A549 (cell line): ENCODE results near the gene MLKL. TPM values are rescaled to one million over a fixed set of nuclear protein-coding genes. Genes with fewer than 3 reads are reported as not detected.

Source experiments
- ATAC-seq, 2 experiments: fragments of 200-7000 bp in 1 of 2; fragments of >200 bp in 1 of 2; cut with Nextera tagmentation in 1 of 2; cut with Tn5 transposase in 1 of 2; 3 replicates each; pipeline versions ENCODE4 v1.8.0 to v1.9.1; 2018 to 2020; ENCODE audit warnings: mild to moderate bottlenecking in 1 of 2, moderate library complexity in 1 of 2
- CTCF ChIA-PET: fragments of 300-600 bp; sonication (Branson Sonifier 250); formaldehyde crosslinking; extraction: SDS; loops from one replicate; lab custom pipeline; 2021; ENCODE audit warnings: antibody characterized with exemption, inconsistent platforms; lab: Yijun Ruan, JAX
- POLR2A ChIA-PET: fragments of 350-600 bp; formaldehyde crosslinking; extraction: SDS; loops from one replicate; lab custom pipeline; 2021; ENCODE audit warnings: antibody characterized with exemption, inconsistent platforms; lab: Yijun Ruan, JAX
- DNase-seq, 2 experiments: peaks; one replicate each; pipeline versions ENCODE4 v3.0.0 to v3.0.0-alpha.2; 2011 to 2016; ENCODE audit warnings: low read depth in 1 of 2, low spot score in 1 of 2
- FAIRE-seq: peaks from 2 replicates; lab custom pipeline; 2011; peaks lifted over from hg19 to GRCh38; lab: Jason Lieb, UNC
- H3K27ac ChIP-seq, 2 experiments: fragments of >200 bp; sonication (Bioruptor Twin); formaldehyde crosslinking; 3 replicates each; pipeline ENCODE4 v1.5.1; 2016 to 2017
- H3K4me1 ChIP-seq: fragments of >200 bp; sonication (Bioruptor Twin); formaldehyde crosslinking; 3 replicates; pipeline ENCODE4 v1.6.1; 2016
- H3K4me2 ChIP-seq: fragments of >200 bp; sonication (Bioruptor Twin); formaldehyde crosslinking; 3 replicates; pipeline ENCODE4 v1.6.1; 2016
- H3K4me3 ChIP-seq: fragments of >200 bp; sonication (Bioruptor Twin); formaldehyde crosslinking; 3 replicates; pipeline ENCODE4 v1.5.1; 2016
- H3K9me3 ChIP-seq: fragments of >200 bp; sonication (Bioruptor Twin); formaldehyde crosslinking; 3 replicates; pipeline ENCODE4 v1.6.1; 2016
- CBX2 ChIP-seq: fragments of 200-600 bp; sonication (generic); IDR thresholded peaks from 2 replicates; pipeline ENCODE4 v1.6.1; 2016; ENCODE audit warnings: low read depth, mild to moderate bottlenecking, borderline replicate concordance
- E2F6 ChIP-seq: IDR thresholded peaks from 2 replicates; pipeline ENCODE4 v1.6.1; 2012; ENCODE audit warnings: low read depth, borderline replicate concordance
- EHF ChIP-seq: fragments of 250-450 bp; sonication (Bioruptor Pico); IDR thresholded peaks from 2 replicates; pipeline ENCODE4 v1.5.0; 2020; ENCODE audit warnings: mild to moderate bottlenecking
- EP300 ChIP-seq, 2 experiments: fragments of >200 bp; sonication (Bioruptor Twin); formaldehyde crosslinking; IDR thresholded peaks; 2 replicates in 1 of 2; 3 replicates in 1 of 2; pipeline ENCODE4 v1.6.1; 2016 to 2017
- FOSB ChIP-seq: fragments of 250-450 bp; sonication (Bioruptor Pico); IDR thresholded peaks from 2 replicates; pipeline ENCODE4 v1.5.0; 2020; ENCODE audit warnings: mild to moderate bottlenecking, moderate library complexity
- FOSL2 ChIP-seq, 2 experiments: fragments of 450-650 bp in 1 of 2; fragments of >200 bp in 1 of 2; sonication (Bioruptor Twin) in 1 of 2; formaldehyde crosslinking; IDR thresholded peaks; 2 replicates each; pipeline versions ENCODE4 v1.5.0 to v1.6.1; 2016 to 2020; ENCODE audit warnings: mild to moderate bottlenecking in 1 of 2, moderate library complexity in 1 of 2
- FOXS1 ChIP-seq: fragments of 250-450 bp; sonication (Bioruptor Pico); IDR thresholded peaks from 2 replicates; pipeline ENCODE4 v1.5.0; 2020; ENCODE audit warnings: mild to moderate bottlenecking, moderate library complexity
- HDAC2 ChIP-seq: fragments of 200-600 bp; sonication (generic); IDR thresholded peaks from 2 replicates; pipeline ENCODE4 v1.6.1; 2016
- HEYL ChIP-seq: fragments of 250-450 bp; sonication (Bioruptor Pico); IDR thresholded peaks from 2 replicates; pipeline ENCODE4 v1.8.0; 2021; ENCODE audit warnings: mild to moderate bottlenecking, moderate library complexity
- HMGXB4 ChIP-seq: fragments of 250-450 bp; sonication (Bioruptor Pico); IDR thresholded peaks from 2 replicates; pipeline ENCODE4 v1.5.0; 2021; ENCODE audit warnings: mild to moderate bottlenecking, moderate library complexity, borderline replicate concordance
- KDM1A ChIP-seq: fragments of 200-600 bp; sonication (generic); IDR thresholded peaks from 2 replicates; pipeline ENCODE4 v1.6.1; 2016; ENCODE audit warnings: low read depth, mild to moderate bottlenecking
- KDM5A ChIP-seq: fragments of 200-600 bp; sonication (generic); IDR thresholded peaks from 2 replicates; pipeline ENCODE4 v1.6.1; 2016; ENCODE audit warnings: antibody characterized with exemption, mild to moderate bottlenecking
- NFE2L2 ChIP-seq: fragments of 150-350 bp; conservative IDR thresholded peaks from 2 replicates; pipeline ENCODE4 v1.6.1; 2014; ENCODE audit warnings: low read length
- NPAS2 ChIP-seq: fragments of 250-450 bp; sonication (Bioruptor Pico); IDR thresholded peaks from 2 replicates; pipeline ENCODE4 v1.8.0; 2022; ENCODE audit warnings: mild to moderate bottlenecking, moderate library complexity, borderline replicate concordance
- RCOR1 ChIP-seq: fragments of 150-350 bp; IDR thresholded peaks from 2 replicates; pipeline ENCODE4 v1.6.1; 2014; ENCODE audit warnings: antibody characterized with exemption, low read length, low read depth
- REST ChIP-seq: fragments of 200-600 bp; sonication (generic); IDR thresholded peaks from 2 replicates; pipeline ENCODE4 v1.6.1; 2016; ENCODE audit warnings: antibody characterized with exemption, mild to moderate bottlenecking, moderate library complexity
- RNF2 ChIP-seq: fragments of 200-600 bp; sonication (generic); IDR thresholded peaks from 2 replicates; pipeline ENCODE4 v1.6.1; 2016; ENCODE audit warnings: low read depth, mild to moderate bottlenecking, antibody characterized with exemption, moderate library complexity, borderline replicate concordance
- TP53 ChIP-seq: fragments of 250-450 bp; sonication (Bioruptor Pico); IDR thresholded peaks from 2 replicates; pipeline ENCODE4 v1.5.0; 2021; ENCODE audit warnings: mild to moderate bottlenecking, moderate library complexity
- USF2 ChIP-seq: fragments of 450-650 bp; IDR thresholded peaks from 2 replicates; pipeline ENCODE4 v1.6.1; 2014; ENCODE audit warnings: antibody characterized with exemption
- ZFP36 ChIP-seq: fragments of 450-650 bp; IDR thresholded peaks from 2 replicates; pipeline ENCODE4 v1.6.1; 2014; ENCODE audit warnings: borderline replicate concordance; ENCODE audit not compliant: partially characterized antibody
- ZSCAN20 ChIP-seq: fragments of 250-450 bp; sonication (Bioruptor Pico); IDR thresholded peaks from 2 replicates; pipeline ENCODE4 v1.8.0; 2022; ENCODE audit warnings: mild to moderate bottlenecking, moderate library complexity
- WGBS: methylation state at CpG from one replicate; pipeline ENCODE4 v1.1.6; 2017; ENCODE audit errors: missing lambda C conversion rate; 5-methylcytosine and 5-hydroxymethylcytosine counted together
- polyA plus RNA-seq, 4 experiments: library from polyadenylated mRNA; depleted of rRNA in 3 of 4; stranded (reverse); fragments of >200 nt; fragmentation: RNase III in 1 of 4; extraction: RNeasy Plus Mini Kit Qiagen cat#74134 plus additional on column Dnase treatment in 1 of 4; gene quantifications; 2 replicates in 3 of 4; 3 replicates in 1 of 4; pipeline ENCODE4 v1.2.3, GENCODE V29; 2011 to 2017

Gene MLKL
- polyA plus RNA-seq, 2 of the 4 experiments (the other 2 are of a cell fraction), result 12.6 to 17.9 TPM

GRCh38 chr16:74711938-74712337 lies 11.3 kb upstream of the MLKL start:
- POLR2A ChIA-PET, result no interaction called here
- Histone ChIP-seq H3K9me3 (no peaks in the 10 kb centered on the region), H3K4me1 (peaks cover 7% of the 10 kb centered on the region; the same call in 2 of the 3 replicates), H3K4me2 (no peak overlapping the region), H3K27ac (no peak overlapping the region), H3K4me3 (no peak overlapping the region)
- no peak for TF ChIP-seq NFE2L2
- TF ChIP-seq HMGXB4 (CRISPR knock-in tag), result no peak
- no peak for TF ChIP-seq FOXS1 (CRISPR knock-in tag)
- no peak for TF ChIP-seq KDM1A
- TF ChIP-seq EP300 (IDR thresholded peaks at IDR 0.05), result no peak
- TF ChIP-seq ZFP36, result no peak
- no peak for TF ChIP-seq RCOR1
- no peak for TF ChIP-seq CBX2
- TF ChIP-seq RNF2, result no peak
- TF ChIP-seq FOSL2 (IDR thresholded peaks at IDR 0.05), result no peak
- no peak for TF ChIP-seq FOSL2 (CRISPR knock-in tag; IDR thresholded peaks at IDR 0.05)
- TF ChIP-seq KDM5A, result no peak
- TF ChIP-seq TP53 (CRISPR knock-in tag), result no peak
- TF ChIP-seq EHF (CRISPR knock-in tag), result no peak
- no peak for TF ChIP-seq REST
- no peak for TF ChIP-seq ZSCAN20 (CRISPR knock-in tag)
- TF ChIP-seq NPAS2, result no peak
- TF ChIP-seq E2F6, result no peak
- WGBS, result 94% methylated on average over 11 of the region's 12 CpGs
- no peak for FAIRE-seq
- no peak for ATAC-seq
- CTCF ChIA-PET, result interaction anchor here (0.7 to 7.3 kb wide), 11 partner anchors 9 to 151 kb away, joined by 3 to 176 read pairs (median 14); partner anchors contain the start of genes FA2H and MLKL
- no peak for DNase-seq

GRCh38 chr16:74710401-74710800 lies 9.7 kb upstream of the MLKL start:
- Histone ChIP-seq H3K9me3 (no peaks in the 10 kb centered on the region), H3K4me2 (no peak overlapping the region), H3K27ac (no peak overlapping the region), H3K4me3 (no peak overlapping the region), H3K4me1 (peaks cover 7% of the 10 kb centered on the region; the same call in 2 of the 3 replicates)
- ChIA-PET POLR2A (no interaction called here), CTCF (interaction anchor here (0.5 to 7.3 kb wide), 30 partner anchors 9 to 425 kb away, joined by 3 to 176 read pairs (median 4); partner anchors contain the start of genes FA2H and MLKL)
- ATAC-seq (no peak), FAIRE-seq (no peak), DNase-seq (no peak)
- WGBS, result 97% methylated on average over 8 of the region's 8 CpGs
- TF ChIP-seq NPAS2 (no peak), RCOR1 (no peak), KDM5A (no peak), HMGXB4 (CRISPR knock-in tag) (no peak), HEYL (CRISPR knock-in tag) (no peak), HDAC2 (no peak), FOSB (CRISPR knock-in tag) (no peak), USF2 (no peak), FOSL2 (IDR thresholded peaks at IDR 0.05) (no peak), FOSL2 (CRISPR knock-in tag; IDR thresholded peaks at IDR 0.05) (no peak)
- TF ChIP-seq, all 56 proteins: peak for 0
